HCT116 (cell line): Measurements from ENCODE around the gene SERPINF2. TPM values are rescaled to one million over a fixed set of nuclear protein-coding genes. Genes with fewer than 3 reads are reported as not detected.

ENCODE experiments used
- ATAC-seq: fragments of 200-7000 bp; cut with Tn5 transposase; 2 replicates; pipeline ENCODE4 v1.9.1; 2020; ENCODE audit warnings: mild to moderate bottlenecking, moderate library complexity
- BruUV-seq: library from RNA; stranded (reverse); fragments of 400-500 nt; replicated peaks from 2 replicates; lab custom pipeline; 2021; lab: Mats Ljungman, UMichigan
- CTCF ChIA-PET: fragments of 300-600 bp; sonication (Branson Sonifier 250); formaldehyde crosslinking; loops from one replicate; lab custom pipeline; 2021; ENCODE audit warnings: antibody characterized with exemption; lab: Charles Lee
- POLR2A ChIA-PET: fragments of 300-600, 350-600 bp; sonication (Branson Sonifier 250); formaldehyde crosslinking; loops from one replicate; lab custom pipeline; 2021; ENCODE audit warnings: antibody characterized with exemption; lab: Charles Lee
- RAD21 ChIA-PET, 2 experiments: fragments of 300-600 bp; sonication (Branson Sonifier 250); formaldehyde crosslinking; loops; one replicate each; lab custom pipeline; 2023; ENCODE audit warnings: low total read pairs in 2 of 2; ENCODE audit not compliant: uncharacterized antibody in 2 of 2, unreplicated experiment in 2 of 2, low non-redundant PET in 1 of 2; lab: Charles Lee
- DNase-seq: peaks from one replicate; pipeline ENCODE4 v3.0.0-alpha.2; 2010; ENCODE audit warnings: low read depth, low spot score
- H2AFZ ChIP-seq: fragments of 200-600 bp; shearing (Covaris generic), sonication (generic); 2 replicates; pipeline ENCODE4 v1.6.1; 2017; ENCODE audit warnings: low read depth, mixed run types, mixed read lengths, antibody characterized with exemption, low read length; ENCODE audit not compliant: poor library complexity, severe bottlenecking
- H3K27ac ChIP-seq: 2 replicates; pipeline ENCODE4 v1.5.1; 2012; ENCODE audit warnings: low read depth, low read length
- H3K27me3 ChIP-seq: fragments of 200-600 bp; sonication (generic); 2 replicates; pipeline ENCODE4 v1.6.1; 2016; ENCODE audit warnings: mixed run types, low read length, mixed read lengths; ENCODE audit not compliant: insufficient read depth
- H3K36me3 ChIP-seq, 2 experiments: fragments of 200-500 bp in 1 of 2; fragments of 200-600 bp in 1 of 2; sonication (Bioruptor generic) in 1 of 2; sonication (generic) in 1 of 2; 2 replicates each; pipeline versions ENCODE4 v1.5.1 to v1.6.1; 2014 to 2016; ENCODE audit warnings: low read length in 2 of 2, inconsistent platforms in 1 of 2, mixed read lengths in 1 of 2, mixed run types in 1 of 2; ENCODE audit not compliant: insufficient read depth in 2 of 2, control insufficient read depth in 1 of 2
- H3K4me1 ChIP-seq, 2 experiments: fragments of 200-600 bp in 1 of 2; sonication (generic) in 1 of 2; 2 replicates each; pipeline versions ENCODE4 v1.5.1 to v1.6.1; 2012 to 2017; ENCODE audit warnings: low read length in 2 of 2, inconsistent platforms in 1 of 2, mild to moderate bottlenecking in 1 of 2, mixed read lengths in 1 of 2, mixed run types in 1 of 2, moderate library complexity in 1 of 2; ENCODE audit not compliant: insufficient read depth in 2 of 2, control insufficient read depth in 1 of 2
- H3K4me2 ChIP-seq: fragments of 200-600 bp; sonication (generic); 2 replicates; pipeline ENCODE4 v1.6.1; 2017; ENCODE audit warnings: mixed run types, low read length, mixed read lengths
- H3K4me3 ChIP-seq, 2 experiments: fragments of 200-600 bp in 1 of 2; sonication (generic) in 1 of 2; replicated peaks in 1 of 2; 2 replicates each; pipeline ENCODE4 v1.5.1; 2011 to 2016; ENCODE audit warnings: low read length in 2 of 2, control low read depth in 1 of 2, low read depth in 1 of 2, mild to moderate bottlenecking in 1 of 2, mixed read lengths in 1 of 2, mixed run types in 1 of 2
- H3K79me2 ChIP-seq: fragments of 200-600 bp; sonication (generic); 2 replicates; pipeline ENCODE4 v1.6.1; 2017; ENCODE audit warnings: mild to moderate bottlenecking, mixed run types, low read length, moderate library complexity, mixed read lengths; ENCODE audit not compliant: insufficient read depth
- H3K9ac ChIP-seq: fragments of 200-600 bp; sonication (generic); 2 replicates; pipeline ENCODE4 v1.6.1; 2016; ENCODE audit warnings: low read length, mixed read lengths
- H3K9me2 ChIP-seq: fragments of 200-600 bp; sonication (generic), shearing (Covaris generic); 2 replicates; pipeline ENCODE4 v1.6.1; 2017; ENCODE audit warnings: mixed run types, mild to moderate bottlenecking, moderate library complexity; ENCODE audit not compliant: insufficient read depth
- H3K9me3 ChIP-seq, 2 experiments: fragments of 200-500 bp in 1 of 2; fragments of 200-600 bp in 1 of 2; sonication (Bioruptor generic) in 1 of 2; sonication (generic) in 1 of 2; 2 replicates each; pipeline ENCODE4 v1.6.1; 2014 to 2017; ENCODE audit warnings: low read length in 2 of 2, mixed read lengths in 2 of 2, inconsistent platforms in 1 of 2, low read depth in 1 of 2, mild to moderate bottlenecking in 1 of 2, mixed run types in 1 of 2, moderate library complexity in 1 of 2; ENCODE audit not compliant: control insufficient read depth in 1 of 2, insufficient read depth in 1 of 2
- H4K20me1 ChIP-seq: fragments of 200-600 bp; sonication (generic), shearing (Covaris generic); 2 replicates; pipeline ENCODE4 v1.6.1; 2017; ENCODE audit warnings: mixed run types, mild to moderate bottlenecking, moderate library complexity; ENCODE audit not compliant: insufficient read depth
- CBX3 ChIP-seq: IDR thresholded peaks from 2 replicates; pipeline ENCODE4 v1.6.1; 2012; ENCODE audit warnings: low read depth
- EZH2 ChIP-seq: fragments of 200-600 bp; sonication (generic); IDR thresholded peaks from 2 replicates; pipeline ENCODE4 v1.6.1; 2017; ENCODE audit warnings: antibody characterized with exemption, mixed run types
- EZH2phosphoT487 ChIP-seq: fragments of 200-600 bp; IDR thresholded peaks from 2 replicates; pipeline ENCODE4 v1.6.1; 2018; ENCODE audit warnings: antibody characterized with exemption, borderline replicate concordance
- FOSL1 ChIP-seq: IDR thresholded peaks from 2 replicates; pipeline ENCODE4 v1.6.1; 2012; ENCODE audit warnings: low read depth
- POLR2A ChIP-seq: IDR thresholded peaks from 2 replicates; pipeline ENCODE4 v1.7.0; 2011; ENCODE audit warnings: borderline replicate concordance; ENCODE audit not compliant: insufficient read depth, insufficient read length; ENCODE audit errors: extremely low read depth
- POLR2AphosphoS5 ChIP-seq: IDR thresholded peaks from 2 replicates; pipeline ENCODE4 v1.6.1; 2011; ENCODE audit warnings: mild to moderate bottlenecking, low read depth, low read length, moderate library complexity
- RAD21 ChIP-seq: IDR thresholded peaks from 2 replicates; pipeline ENCODE4 v1.6.1; 2012; ENCODE audit warnings: low read depth, mild to moderate bottlenecking
- REST ChIP-seq: IDR thresholded peaks from 2 replicates; pipeline ENCODE4 v1.6.1; 2012; ENCODE audit warnings: low read depth
- SRF ChIP-seq: IDR thresholded peaks from 2 replicates; pipeline ENCODE4 v1.6.1; 2012; ENCODE audit warnings: low read depth
- YY1 ChIP-seq: IDR thresholded peaks from 2 replicates; pipeline ENCODE4 v1.6.1; 2011; ENCODE audit warnings: low read length, low read depth, moderate library complexity, mild to moderate bottlenecking; ENCODE audit not compliant: insufficient replicate concordance; ENCODE audit errors: extremely low read depth
- ZNF274 ChIP-seq: fragments of 200-500 bp; sonication (Bioruptor generic); IDR thresholded peaks from 2 replicates; pipeline ENCODE4 v1.6.1; 2014; ENCODE audit warnings: mild to moderate bottlenecking, low read depth, low read length, inconsistent platforms
- intact Hi-C: fragments of 100-400 bp; cut with micrococcal nuclease; formaldehyde crosslinking; loops from 2 replicates; pipeline ENCODE4 v1.10.0; 2022
- total RNA-seq: library from RNA; stranded (reverse); gene quantifications from one replicate; pipeline ENCODE4 v1.2.1, GENCODE V29; 2021; ENCODE audit not compliant: unreplicated experiment

Gene SERPINF2
- total RNA-seq, 1 experiment from 2014 or later: 2.5 TPM

GRCh38 chr17:1709403-1709951 lies 33.2 kb upstream of the SERPINF2 start:
- RAD21 ChIA-PET: no interaction called here
- Histone ChIP-seq H3K4me3 (peak overlapping the region; percentile 51 to 70), H4K20me1 (no peaks in the 10 kb centered on the region), H3K79me2 (peaks cover 19% of the 10 kb centered on the region; the same call in 1 of the 2 replicates), H3K36me3 (peaks cover 0 to 20% of the 10 kb centered on the region in 2 experiments; a peak in 1 of 4 replicates), H3K9me3 (no peaks in the 10 kb centered on the region), H3K27ac (peak overlapping the region; percentile 55; the same call in 1 of the 2 replicates), H2AFZ (no peak overlapping the region), H3K9ac (peak overlapping the region; percentile 72), H3K27me3 (no peaks in the 10 kb centered on the region), H3K4me2 (peak overlapping the region; percentile 100), H3K4me1 (peaks cover 29 to 50% of the 10 kb centered on the region in 2 experiments), H3K9me2 (no peaks in the 10 kb centered on the region)
- DNase-seq (no peak), ATAC-seq (no peak)
- CTCF ChIA-PET: no interaction called here
- BruUV-seq: no TSS peak
- intact Hi-C loops: no loop called here
- POLR2A ChIA-PET: interaction anchor here (0.7 kb wide), 1 partner anchor 30 kb away, joined by 3 read pairs; no protein-coding TSS in a partner anchor
- no peak for TF ChIP-seq YY1
- TF ChIP-seq EZH2phosphoT487: no peak
- no peak for TF ChIP-seq ZNF274
- TF ChIP-seq SRF: no peak
- TF ChIP-seq CBX3: no peak
- TF ChIP-seq EZH2: no peak
- TF ChIP-seq POLR2A: no peak
- TF ChIP-seq POLR2AphosphoS5: no peak
- TF ChIP-seq REST: no peak
- TF ChIP-seq RAD21: no peak
- TF ChIP-seq FOSL1: no peak
- TF ChIP-seq, all 23 proteins: peak for 0
